HG03159 (cell line): Measurements from ENCODE around the gene PPIF.
"Not testable (repeated sequence)": the region's sequence is repeated elsewhere in the genome, so short reads cannot be mapped to it uniquely, and the experiment has no call there.

Experiments used
- ATAC-seq: cut with Tn5 transposase; IDR thresholded peaks from one replicate; pipeline ENCODE4 v1.9.1; 2021; ENCODE audit warnings: mild to moderate bottlenecking, moderate library complexity; ENCODE audit not compliant: unreplicated experiment

Gene PPIF

DNA sequence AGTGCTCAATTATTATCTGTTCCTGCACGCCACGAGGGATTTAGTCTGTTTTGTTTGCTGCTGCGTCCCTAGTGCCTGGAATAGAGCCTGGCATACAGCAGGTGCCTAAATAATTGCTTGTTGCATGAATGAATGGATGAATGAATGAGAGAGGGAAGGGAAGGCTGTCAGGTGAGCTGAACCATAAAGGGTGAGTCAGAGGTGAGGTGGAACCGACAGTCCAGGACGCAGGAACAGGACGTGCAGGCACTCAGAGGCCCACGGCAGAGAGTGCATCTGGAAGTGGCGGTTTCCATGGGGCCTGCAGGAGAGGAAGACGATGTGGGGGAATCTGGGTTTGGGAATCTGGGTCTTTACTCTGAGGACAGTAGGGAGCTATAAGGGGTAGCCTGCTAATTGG lies 17.7 kb upstream of the PPIF start:
- no peak for ATAC-seq

DNA sequence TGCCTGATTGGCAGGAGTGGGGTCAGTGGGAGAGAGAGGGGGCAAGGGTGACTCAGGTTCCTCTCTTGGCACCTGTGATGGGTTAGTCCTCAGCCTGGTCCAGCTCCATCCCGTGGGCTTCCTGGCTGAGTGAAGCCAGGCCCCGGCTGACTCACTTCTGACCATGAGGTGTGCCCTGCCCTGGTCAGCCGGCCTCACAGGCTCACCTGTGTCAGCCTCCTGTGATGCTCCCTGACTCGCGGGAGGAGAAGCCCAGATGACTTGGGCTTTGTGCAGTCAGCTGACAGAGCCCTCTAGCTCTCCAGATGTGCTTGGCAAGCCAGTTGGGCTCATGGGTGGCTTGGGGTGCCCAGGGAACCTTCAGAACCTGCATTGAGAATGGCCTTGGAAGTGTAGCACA lies 16.0 kb upstream of the PPIF start:
- ATAC-seq = peak; percentile 15

DNA sequence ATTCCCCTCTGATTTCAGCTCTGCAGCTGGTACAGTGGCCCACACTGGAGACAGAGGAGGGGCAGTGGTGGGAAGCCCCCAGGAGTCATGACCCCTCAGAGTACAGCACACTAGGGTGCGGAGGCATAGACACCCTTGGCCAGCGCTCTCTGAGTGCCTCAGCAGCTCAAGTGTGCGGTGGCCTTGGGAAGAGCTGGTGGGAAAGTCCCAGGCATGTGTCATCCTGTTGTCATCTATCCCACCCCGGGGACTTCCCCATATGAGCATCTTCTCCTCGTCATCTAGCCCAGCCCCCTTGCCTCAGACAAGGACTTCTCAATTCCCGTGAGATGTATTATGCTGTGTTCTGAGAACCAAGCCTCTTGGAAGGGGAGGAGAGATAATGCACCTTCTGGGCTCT lies 15.6 kb upstream of the PPIF start:
- peak; percentile 72 for ATAC-seq

DNA sequence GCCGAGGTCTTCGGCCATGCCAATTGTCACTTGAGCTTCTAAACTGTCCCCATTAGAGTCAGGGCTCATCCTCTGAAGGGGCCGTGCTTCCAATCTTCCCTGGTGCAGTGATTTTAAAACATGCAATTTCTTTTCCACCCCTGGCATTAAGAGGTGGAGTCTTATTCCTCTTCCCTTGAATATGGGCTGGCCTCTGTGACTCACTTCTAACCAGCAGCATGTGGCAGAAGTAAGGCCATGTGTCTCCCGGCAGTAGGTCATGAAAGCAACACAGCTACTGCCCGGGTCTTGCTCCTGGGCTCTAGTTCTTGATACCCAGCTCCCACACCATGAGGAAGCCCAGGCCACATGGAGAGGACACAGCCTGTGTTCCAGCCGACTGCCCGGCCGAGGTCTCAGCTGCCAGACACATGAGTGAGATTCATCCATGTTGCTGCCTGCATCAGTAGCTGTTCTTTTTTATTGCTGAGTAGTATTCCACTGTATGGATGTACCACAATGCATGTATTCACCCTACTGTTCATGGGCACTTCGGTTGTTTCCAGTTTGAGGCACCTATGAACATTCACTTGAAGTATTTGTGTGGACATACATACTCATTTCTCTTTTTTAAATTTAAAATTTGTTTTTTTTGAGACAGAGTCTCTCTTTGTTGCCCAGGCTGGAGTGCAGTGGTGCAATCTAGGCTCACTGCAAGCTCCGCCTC lies 14.5 kb upstream of the PPIF start:
- not testable (repeated sequence) for ATAC-seq

DNA sequence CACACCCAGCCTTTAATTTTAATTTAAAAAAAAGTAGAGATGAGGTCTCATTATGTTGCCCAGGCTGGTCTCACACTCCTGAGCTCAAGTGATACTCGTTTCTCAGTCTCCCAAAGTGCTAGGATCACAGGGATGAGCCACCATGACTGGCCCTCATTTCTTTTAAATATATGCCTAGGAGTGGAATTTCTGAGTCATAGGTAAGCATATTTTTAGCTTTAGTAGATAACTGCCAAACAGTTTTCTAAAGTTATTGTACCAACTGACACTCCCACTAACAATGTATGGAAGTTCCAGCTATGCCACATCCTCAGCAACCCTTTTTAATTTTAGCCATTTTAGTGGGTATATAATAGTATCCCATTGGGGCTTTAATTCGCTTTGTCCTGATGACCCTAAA lies 13.8 kb upstream of the PPIF start:
- no peak for ATAC-seq

DNA sequence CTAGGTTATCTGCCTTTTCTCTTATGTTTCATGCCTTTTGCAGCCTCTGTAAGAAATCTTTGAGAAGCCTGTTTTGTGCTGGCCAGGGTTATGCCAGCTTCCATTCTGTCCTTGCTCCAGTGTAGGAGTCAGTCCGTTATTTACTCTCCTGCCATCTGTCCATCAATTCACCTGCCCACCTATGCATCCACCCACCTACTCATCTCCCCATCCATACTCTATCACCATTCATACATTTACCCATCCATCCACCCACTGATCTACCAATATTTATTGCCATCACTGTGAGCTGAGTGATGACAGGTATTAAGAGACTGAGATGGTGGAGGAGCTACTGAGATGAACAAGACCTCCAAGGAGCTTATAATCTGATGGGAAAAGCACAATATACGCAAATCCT lies 12.7 kb upstream of the PPIF start:
- ATAC-seq = no peak

DNA sequence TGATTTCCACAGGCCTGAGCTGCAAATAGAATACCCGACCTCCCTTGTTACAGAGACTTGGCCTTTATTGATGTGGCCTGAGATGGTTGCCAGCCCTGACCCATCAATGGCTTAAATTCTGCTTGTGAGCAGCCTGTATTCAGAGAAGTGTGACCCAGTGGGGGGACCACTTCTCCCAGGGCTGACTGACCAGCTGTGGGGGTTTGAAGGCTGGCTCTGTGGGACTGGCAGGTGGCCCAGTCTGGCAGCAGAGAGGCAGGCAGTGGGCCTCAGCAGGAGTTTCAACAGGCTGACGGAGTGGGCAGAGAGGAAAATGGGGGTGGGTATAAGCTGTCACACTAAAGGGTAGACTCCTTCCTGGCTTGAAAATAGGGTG lies 12.2 kb upstream of the PPIF start:
- no peak for ATAC-seq

DNA sequence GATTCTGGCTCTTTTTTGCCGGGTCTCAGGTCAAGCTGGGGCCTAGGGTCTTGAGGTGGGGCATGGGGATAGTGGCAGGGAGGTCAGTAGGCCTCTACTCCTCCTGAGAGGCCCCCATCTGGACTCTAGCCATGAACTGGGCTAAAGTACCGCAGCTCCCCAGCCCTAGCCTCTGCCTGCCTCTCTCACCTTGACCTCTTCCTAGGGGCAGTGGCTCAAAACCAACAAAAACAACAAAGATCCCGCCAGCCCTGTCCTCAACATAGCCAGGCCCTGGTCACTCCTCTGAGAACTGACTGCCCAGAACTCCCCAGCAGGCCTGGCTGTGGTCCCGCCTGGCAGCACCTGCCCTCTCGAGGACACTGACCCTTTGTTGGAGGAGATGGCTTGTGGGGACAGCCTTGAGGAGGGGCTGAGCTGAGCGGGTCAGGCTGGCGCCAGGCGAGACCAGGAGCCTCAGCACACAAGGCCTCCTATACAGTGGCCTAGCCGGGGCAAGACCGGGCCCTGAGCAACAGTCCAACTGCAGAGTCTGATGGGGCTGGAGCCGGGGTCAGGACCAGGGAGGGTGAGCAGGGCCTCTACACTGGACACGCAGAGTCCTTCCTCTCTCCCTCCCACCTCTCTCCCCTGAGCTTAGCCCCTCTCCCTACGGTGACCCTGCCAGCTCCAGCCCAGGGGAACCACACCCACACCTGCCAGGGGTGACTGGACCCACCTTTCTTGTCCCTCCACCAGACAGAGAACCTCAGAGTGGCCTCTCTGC lies 11.6 kb upstream of the PPIF start:
- no peak for ATAC-seq

DNA sequence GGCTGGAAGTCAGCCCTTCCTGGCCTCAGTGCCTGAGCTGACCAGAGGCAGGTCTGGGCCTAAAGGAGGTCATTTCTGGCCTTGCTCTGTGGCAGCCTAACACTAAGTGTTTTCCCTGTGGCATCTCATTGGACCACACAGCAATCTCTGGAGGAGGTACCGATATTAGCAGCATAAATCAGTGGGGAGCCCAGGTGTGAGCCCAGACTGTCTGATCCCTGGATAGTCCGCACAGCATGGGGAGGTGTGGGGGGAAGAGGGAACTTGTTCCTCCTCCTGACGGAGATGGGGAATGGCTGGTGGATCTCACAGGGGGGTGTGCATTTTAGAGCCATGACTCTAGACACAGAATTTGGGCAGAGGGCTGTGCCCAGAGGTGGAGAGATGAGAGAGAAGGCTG lies 11.0 kb upstream of the PPIF start:
- ATAC-seq = no peak

DNA sequence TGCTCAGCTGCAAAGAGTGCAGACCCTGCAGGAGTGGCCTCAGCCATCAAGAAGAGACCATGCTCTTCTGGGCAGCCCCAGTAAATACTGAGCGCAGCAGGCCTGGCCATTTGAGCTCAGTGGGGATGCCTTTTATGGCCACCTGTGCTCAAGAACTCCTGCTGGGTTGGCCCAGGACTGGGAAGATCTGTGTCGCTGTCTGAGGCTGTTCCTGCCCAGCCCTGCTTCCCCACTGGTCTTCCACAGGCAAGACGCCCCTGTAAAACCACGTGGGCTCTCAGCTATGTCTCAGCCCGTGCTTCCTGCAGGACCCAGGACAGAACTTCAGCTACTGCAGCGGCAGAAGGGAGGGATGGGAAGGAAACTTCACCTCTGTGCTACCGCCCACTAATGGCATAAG lies 10.5 kb upstream of the PPIF start:
- no peak for ATAC-seq

DNA sequence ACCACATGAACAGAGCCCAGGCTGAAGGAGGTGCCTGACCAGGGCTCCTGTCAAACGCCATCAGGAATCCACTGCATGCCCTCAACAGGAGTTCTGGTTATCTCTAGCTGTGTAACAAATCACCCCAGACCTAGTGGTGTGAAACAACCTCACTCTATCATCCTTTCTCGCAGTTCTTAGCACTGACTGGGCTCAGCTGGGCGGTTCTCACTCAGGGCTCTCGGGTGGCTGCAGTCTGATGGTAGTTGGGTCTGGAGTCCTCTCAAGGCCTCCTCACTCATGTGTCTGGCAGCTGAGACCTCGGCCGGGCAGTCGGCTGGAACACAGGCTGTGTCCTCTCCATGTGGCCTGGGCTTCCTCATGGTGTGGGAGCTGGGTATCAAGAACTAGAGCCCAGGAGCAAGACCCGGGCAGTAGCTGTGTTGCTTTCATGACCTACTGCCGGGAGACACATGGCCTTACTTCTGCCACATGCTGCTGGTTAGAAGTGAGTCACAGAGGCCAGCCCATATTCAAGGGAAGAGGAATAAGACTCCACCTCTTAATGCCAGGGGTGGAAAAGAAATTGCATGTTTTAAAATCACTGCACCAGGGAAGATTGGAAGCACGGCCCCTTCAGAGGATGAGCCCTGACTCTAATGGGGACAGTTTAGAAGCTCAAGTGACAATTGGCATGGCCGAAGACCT lies 9.3 kb upstream of the PPIF start:
- not testable (repeated sequence) for ATAC-seq

DNA sequence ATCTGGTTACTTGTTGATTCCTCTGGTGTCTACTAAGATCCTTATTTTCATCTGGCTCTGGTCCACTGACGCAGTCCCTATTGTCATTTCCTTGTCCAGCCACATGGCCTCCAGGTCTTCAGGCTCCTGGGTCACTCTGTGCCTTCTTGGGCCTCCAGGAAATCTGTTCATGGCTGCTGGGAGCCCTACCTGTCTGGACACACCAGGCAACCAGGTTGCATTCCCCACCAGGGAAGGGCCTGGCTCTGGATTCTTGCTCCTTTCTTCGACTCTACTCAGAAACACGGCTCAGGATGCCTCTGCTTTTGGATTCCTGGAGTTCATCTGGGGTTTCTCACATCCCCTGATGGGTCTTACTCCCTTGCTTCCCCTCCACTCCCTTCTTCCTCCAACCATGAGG lies 8.0 kb upstream of the PPIF start:
- no peak for ATAC-seq

DNA sequence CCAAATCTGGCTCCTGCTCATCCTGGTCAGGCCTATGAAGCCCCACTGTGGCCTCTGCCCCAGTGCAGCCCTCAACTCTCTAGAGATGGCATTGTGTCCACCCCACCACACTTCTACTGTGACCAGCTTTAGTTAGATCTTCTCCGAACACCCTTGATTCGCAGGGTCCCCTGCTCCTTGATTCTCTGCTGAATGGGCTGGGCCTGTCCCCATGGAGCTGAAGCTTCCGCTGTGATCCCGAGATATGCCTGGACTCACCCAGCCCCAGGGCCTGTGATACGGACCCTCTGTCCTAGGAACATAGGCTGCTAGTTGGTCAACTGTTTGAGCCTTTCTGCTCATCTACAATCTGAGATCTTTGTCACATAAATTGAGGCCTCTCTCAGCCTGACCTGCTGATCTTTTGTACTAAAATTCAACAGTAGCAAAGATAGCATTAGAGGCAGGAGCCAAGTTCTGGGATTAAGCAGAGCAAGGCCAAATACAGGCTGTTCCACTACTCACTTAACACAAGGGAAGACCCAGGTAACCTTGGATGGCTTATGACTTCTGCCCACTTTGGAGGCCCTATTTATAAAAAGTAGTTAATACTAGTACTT lies 6.5 kb upstream of the PPIF start:
- ATAC-seq = no peak

DNA sequence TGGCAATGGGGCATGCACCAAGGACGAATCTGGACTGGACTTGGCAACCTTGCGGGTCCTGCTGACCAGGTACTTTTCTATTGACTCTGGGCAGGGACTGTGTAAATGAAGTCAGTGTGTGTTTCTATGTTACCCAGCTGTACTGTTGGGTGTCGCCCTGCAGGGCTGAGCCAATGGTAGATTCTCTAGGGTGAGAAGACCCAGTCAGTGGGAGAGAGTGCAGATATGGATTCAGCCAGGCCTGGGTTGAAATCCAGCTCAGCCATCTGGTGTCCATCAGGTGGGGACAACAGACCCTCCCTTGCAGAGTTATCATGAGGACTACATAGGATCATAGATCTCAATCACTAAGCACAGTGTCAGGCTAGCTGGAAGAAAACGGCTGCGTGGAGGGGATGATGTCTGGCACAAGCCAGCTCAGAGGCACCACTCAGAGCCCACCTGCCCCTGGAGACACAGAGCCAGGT lies 4.9 kb upstream of the PPIF start:
- no peak for ATAC-seq

DNA sequence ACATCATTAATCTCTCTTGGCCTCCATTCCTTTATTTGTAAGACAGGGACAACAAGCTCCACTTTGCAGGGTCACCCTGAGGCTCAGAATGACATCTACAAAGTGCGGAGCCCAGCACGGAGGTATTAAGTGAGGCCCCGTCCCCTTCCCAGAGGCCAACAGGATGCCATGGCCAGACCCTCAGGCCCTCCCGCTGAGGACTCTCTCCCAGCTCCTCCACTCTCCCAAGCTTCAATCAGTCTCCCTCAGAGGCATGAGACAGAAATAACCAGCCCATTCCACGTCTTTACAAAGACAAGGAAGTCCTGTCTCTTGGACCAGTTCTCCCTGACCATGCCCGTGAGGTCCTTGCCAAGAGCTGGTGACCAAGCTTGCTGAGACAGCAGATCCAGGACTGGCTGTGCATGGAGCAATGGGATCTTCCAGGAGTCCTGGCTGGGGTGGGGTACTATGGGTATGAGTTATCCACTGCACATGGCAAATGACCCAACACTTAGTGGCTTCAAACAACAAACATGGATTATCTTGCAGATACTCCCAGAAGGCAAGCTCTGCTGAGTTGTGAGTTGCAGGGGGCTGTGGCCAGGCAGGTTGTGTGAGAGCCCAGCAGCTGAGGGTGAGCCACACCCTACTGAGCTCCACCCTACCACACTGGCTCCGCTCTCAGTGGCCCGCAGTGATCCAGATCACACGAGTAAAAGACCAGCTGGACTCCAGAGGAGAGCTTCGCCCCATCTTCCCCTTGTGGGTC lies 4.3 kb upstream of the PPIF start:
- ATAC-seq = no peak

DNA sequence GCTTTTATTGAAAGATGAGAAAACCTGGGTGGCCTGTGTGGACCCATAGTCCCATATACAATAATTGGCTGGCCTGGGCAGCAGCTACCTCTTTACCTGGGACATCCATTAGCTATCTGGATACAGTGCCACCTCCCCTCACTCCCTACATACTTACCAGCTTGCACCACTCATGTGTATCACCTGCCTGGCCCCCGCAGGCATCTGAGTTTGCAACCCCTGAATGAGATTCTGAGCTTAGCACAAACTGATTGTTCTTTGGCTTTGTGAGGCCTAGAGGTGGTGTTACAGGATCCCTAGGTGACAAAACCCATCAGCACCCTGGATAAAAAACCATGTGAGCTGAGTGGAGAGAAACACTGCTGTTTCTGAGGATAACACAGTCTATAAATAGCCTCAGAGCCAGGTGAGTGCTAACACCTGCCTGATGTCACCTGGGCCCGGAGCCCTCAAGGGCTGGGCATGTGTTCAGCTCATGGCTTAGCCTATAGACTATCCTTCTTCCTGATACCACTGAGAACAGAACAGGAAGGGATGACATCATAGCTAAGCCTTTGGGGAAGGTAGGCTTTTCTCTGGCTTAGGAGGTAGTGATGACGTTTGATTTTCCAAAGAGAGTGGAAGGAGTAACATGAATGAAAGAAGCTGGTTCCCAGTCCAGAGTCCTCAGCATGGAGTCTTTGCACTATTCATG lies 2.6 kb upstream of the PPIF start:
- ATAC-seq = no peak

DNA sequence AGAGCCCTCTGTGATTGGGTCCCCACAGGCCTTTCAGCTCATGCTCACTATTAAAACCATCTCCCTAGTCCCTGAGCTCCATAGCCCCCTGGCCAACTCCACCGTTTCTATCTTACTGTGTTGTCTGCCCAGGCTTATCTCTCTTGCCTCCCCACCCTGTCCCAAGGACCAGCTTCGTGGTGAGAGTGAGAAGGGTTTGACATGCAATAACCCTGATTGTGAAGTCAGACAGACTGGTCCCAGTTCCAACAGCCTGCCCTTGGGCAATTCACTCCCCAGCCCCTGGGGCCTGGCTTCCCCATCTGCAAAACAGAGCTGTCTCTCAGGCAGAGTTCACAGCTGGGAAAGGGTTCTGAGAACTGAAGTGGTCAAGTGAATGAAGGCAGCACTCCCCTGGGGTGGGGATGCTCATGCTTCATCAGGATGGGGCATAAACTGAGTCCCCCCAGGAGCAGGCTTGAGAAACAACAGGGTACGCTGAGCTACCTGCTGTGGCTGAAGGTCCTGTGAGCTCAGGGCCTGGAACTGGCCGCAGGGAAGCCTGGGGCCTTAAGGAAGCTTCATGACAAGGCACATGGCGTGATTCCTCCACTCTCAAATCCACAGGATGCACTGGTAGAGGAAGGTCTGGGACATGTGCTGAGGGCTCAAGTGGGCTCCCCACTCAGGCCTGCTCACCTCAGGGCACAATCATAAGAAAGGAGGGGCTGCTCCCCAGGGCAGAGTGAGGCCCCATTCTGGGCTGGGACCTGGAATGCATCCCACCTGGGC lies 1.8 kb upstream of the PPIF start:
- no peak for ATAC-seq

DNA sequence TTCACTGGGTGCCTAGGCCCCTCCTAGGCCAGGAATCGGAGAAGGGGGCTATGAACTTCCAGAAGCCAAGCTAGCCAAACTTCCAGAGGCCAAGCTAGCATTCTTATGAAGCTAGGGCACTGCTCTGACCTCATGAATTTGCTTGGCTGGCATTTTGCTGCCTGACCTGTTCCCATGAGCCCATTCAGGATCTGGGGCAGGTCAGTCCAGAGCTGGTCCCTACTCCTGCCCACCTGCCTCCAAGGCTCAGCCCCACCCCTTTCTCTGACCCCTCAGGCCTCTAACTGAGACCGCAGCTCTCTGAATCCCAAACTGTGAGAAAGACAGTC lies 1.3 kb upstream of the PPIF start:
- ATAC-seq = no peak

DNA sequence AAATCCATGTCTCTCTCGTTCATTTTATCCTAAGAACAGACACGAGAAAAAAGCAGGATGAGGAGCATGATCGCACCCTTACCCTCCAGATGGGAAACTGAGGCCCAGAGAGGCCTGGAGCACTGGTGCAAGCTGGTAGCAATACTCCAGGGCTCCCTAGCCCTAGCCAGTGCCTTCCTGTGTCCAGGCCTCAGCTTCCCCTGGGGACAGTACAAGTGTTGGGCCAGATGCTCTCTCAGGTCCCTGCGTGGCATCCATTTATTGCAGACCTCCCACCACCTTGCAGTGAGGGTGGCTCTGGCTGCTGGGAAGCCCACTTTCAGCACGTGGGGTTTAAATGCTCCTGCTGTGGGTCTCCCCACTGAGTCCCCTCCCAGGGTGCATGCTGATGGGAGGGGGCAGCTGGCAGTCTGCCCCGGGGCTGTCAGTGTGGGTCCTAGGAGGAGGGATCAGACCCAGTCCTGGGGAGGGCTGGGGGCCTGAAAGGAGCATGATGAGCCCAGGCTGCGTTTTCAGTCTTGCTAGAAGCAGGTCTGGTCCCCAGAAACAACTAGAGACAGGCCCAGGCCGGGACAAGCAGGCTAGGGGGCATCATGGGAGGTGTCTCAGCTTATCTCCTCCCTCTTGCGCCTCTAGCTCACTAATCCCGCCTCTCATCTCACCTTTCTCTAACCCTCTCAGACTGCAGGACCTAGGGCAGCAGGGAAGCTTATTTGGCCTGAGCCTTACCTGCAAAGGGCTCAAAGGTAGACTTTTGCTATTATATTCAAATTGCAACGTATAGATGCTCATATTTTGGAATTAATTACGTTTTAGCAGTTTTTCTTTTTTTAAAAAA lies 662 bp upstream of the PPIF start:
- no peak for ATAC-seq
